RCC 7860 (cell line): ENCODE measurements around the gene PMEPA1.
A peak's percentile ranks its signal among the peaks of the same experiment; 100 is the strongest.

Experiments used
- DNase-seq: peaks from one replicate; pipeline ENCODE4 v3.0.0-alpha.2; 2015; ENCODE audit warnings: low spot score
- FAIRE-seq: peaks from 2 replicates; lab custom pipeline; 2012; peaks lifted over from hg19 to GRCh38; lab: Jason Lieb, UNC

Gene PMEPA1

DNA sequence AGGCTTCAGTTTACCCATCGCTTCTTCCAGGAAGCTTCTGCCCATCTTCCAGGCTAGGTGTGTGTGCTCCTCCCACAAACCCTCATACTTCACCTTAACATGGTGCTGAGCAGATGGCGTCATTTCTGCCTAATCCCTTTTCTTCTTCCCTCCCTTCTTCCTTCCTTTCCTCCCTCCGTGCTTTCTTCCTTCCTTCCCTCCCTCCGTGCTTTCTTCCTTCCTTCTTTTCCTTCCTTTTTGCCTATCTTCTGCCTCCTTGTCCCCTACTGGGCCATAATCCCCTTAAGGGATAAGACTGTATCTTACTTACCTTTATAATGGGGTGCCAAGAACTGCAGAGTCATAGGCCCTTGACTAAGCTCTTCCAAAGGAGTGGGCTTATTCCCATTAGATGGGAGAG lies 27.5 kb upstream of the PMEPA1 start:
- DNase-seq, result no peak

DNA sequence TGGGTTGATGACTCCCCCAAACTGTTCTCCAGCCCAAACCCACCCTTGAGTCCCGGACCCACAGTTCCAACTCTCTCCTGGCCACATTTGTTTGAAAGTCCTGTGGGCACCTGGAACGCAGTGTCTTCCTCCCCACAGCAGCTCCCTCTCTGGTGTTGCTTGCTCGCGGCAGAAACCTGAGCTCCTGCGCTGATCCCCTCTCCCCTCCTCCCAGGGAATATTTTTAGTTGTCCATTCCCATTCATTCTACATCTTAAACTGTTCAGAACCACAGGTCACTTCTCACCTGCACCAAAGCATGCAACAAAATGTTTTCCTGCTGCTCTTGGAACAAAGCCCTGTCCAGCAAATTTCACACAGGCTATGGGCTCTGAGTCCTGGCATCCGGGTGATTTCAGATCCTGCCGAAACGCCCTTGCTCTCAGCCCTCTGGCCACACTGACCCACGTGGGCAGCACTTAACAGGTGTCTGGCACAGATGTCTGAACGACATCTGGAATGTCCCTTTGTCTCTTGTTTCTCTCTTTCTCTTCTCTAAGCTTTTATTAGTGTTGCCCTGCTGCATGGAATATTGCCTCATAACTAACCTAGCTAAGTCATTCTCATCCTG lies 27.0 kb upstream of the PMEPA1 start:
- no peak for FAIRE-seq
- DNase-seq, result no peak

More for the DNA sequence above, 27.5 kb upstream of the PMEPA1 start:
- FAIRE-seq, result no peak

DNA sequence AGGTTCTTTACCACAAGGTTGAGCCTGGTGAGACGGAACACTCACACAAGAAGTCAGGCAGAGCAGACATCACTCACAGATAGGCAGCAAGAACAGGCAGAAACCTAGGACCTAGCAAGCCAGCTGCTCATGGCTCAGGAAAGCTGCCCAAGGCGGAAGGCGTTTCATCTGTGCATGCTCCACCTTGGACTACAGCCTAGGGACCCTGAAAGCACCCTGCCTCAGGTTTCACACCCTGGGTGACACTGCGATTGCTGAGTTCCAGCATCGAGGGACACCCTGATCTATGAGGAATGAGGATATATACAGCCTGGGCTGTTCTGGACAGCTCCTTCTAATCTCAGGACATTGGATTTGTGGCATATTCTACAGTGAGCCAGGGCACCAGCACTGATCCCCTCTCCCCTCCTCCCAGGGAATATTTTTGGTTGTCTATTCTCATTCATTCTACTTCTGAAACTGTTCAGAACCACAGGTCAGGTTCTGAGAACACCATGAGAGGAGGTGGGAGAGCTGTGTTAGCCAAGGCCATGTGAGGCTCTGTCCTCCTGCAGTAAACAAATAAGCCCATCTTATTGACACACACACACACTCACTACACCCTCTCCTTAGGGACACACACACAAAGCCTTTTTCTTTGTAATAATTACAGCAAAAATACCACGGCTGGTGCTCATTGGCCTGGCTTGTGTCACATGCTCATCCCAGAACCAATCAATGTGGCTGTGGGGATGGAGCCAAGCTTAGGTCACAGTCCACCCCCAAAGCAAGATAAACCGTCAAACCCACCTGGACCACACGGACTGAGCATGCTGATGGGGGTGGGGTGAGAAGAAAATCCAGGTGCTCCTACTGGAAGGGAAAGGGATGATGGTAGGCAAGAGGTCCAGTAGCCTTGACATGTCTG lies 26.3 kb upstream of the PMEPA1 start:
- DNase-seq, result no peak
- no peak for FAIRE-seq

DNA sequence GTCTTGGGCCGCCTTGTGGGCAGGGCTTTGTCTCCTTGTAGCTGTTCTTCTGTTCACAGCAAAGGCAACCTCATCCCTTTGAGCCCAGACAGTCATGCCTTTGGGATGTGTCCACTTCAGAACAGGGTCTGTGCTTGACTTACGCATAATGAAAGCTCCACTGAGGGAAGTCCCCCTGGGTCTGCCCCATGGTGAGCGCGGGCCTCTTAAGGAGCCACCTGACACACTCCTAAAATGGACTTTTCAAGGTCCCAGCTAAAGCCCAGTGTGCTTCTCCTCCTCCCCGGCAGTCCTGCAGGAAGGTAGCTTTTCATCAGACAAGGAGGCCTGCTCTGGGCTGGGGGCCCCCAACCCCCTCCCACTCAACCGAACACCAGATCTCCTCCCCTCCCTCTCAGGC lies 24.9 kb upstream of the PMEPA1 start:
- FAIRE-seq (no peak), DNase-seq (no peak)

DNA sequence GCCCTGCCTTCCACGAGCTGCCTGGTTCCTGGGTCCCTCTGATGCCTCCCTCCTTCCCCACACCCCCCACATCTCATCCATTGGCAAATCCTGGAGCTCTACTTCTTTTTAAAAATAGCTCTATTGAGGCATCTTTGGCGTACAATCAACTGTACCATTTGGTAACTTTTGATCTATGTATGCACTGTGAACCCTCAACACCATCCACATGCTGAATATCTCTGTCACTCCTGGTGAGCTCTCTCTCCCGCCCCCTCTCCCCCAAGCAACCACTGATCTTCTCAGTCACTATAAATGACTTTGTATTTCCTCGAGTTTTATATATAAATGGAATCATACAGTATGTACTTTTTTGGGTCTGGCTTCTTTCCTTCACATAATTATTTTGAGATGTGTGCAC lies 22.4 kb upstream of the PMEPA1 start:
- FAIRE-seq, result no peak

DNA sequence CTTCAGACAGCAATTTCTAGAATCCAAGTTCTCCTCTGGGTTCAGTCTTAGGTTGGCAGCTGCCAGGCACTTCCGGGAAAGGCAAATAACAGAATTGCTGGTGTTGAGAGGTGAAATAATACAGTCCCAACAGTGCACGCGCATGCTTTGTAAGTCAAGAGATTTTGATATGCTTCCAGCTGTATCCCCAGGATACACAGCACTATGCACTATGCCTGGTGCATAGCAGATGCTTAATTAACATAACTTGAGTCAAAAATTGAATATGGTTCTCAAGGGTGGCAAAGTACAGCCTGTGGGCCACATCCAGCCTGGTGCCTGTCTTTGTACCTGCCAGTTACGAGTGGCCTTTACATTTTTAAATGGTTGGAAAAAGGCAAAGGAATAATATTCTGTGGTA lies 18.9 kb upstream of the PMEPA1 start:
- DNase-seq (no peak), FAIRE-seq (no peak)

More for the DNA sequence above, 22.4 kb upstream of the PMEPA1 start:
- no peak for DNase-seq

DNA sequence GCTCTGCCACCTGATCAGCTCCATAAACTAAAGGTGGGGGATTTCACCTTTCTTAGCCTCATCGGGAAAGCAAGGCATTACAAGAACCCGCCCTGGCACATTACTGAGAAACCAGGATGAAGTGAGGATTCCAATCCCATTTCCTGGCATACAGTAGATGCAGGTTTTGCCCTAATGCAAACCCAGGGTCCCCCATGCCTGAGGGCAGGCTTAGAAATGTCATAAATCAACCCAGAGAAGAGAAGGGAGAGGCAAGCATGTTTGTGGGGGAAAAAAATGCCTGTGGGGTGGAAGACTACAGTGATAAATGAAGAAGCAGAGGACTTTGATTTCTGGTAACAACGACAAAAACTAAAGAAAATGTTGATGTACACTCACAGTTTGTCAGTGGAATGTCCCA lies 18.0 kb upstream of the PMEPA1 start:
- FAIRE-seq, result no peak
- no peak for DNase-seq

DNA sequence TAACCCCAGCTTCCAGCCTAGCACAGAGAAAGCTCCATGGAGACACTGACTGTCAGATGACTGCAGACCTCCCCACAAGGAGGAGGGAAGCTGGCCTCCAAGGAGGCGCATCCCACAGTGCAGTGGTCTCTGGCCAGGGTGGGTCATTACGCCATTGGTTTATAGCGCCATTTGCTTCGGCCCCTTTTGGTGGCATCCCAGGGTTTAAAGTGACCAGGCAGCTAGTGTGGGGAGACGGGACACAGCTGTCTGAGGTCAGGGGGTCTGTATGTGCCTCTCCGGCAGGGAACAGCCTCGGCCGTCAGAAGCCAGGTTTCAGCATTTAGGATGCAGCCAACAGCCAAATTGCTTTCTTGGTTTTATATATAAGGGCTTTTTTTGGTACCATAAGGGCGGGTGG lies 15.8 kb upstream of the PMEPA1 start:
- FAIRE-seq, result no peak
- DNase-seq, result no peak

DNA sequence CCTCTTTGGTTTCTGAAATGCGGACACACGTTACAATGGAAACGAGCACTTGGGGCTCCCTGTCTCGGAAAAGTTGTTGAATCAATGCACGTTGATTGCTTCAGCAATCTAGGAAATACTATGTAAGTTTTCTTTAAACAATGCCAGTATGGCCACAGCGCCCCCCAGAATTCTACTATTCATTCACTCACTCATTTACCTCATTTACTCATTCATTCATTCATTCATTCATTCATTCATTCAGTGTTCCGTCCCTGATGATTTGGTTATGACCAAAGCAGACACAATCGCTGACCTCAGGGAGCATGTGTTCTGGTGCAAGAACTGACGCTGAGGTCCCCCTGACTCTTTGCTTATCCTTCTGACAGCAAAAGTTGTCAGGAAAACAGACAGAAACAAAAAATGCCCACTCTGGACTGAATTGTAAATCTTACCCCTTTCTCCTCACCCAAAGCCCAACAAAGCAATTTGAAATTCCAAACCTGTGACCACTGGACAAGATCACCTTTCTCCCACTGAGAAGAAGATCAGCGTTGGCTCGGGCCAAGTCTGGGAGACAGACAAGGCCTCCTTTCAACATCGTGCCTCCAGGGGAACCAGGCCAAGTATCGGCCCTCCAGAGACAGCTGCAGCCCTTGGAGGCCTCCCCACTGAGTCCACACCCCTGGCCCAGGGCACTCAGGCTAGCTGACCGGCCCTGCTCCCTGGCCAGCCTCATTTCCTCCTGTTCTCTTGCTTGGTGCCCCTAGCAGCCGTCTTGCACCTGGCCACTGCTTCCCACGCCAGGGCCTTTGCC lies 15.0 kb upstream of the PMEPA1 start:
- DNase-seq (no peak), FAIRE-seq (no peak)

DNA sequence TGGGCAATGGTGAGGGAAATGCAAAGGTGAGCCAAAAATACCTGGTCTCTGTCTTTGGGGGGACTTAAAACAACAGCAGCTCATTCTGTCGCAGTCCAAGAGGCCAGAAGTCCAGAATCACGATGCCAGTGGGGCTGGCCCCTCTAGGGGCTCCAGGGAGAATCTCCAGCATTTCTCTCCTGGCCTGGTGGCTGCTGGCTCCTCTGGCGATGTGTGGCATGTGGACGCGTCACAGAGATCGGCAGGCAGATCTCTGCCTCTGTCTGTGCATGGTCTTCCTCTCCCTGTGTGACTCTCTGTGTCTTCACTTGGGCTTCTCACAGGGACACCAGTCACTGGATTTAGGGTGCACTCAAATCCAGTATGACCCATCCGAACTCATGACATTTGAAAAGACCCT lies 14.0 kb upstream of the PMEPA1 start:
- FAIRE-seq, result no peak
- DNase-seq, result no peak

DNA sequence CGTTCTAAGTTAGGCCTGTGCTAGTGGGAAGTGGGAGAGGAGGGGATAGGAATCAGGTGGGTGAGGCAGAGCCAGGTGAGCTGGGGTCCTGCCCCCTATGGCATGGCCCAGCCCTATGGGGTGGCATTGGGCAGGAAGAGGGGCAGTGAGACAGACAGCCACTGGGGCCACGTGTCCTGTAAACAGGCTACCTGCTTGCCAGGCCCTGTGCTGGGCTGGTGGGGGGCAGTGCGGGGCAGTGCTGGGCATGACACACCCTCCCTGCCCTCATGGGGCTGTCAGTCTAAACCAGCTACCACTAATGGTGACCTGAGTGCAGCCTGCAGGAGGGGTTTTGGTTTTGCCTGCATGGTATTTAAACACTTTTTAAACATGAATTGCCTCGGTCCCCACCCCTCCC lies 10.1 kb upstream of the PMEPA1 start:
- FAIRE-seq, result no peak
- DNase-seq, result no peak

DNA sequence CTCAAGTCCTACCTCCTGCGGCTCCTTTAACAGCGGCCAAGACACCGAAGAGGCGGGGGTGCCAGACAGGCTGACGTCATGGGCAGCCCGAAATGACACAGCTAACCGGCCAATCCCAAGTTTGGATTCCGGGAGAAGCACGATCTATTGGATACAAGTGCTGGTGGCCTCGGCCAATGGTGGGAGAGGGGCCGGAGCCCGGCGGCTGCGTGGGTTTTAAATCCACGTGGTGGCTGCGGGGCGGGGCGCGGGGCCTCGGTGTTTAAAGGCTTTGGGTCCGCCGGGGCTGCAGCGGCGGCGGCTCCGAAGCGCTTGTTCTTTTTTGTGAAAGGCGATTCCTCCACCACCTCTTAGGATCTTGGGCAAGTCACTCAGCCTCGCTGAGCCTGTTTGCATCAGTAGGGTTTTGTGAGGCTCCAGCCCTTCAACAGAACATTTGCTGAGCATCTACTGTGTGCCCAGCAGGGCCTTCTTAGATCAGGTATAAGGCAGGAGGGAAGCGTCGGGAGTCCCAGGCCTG lies 8.7 kb upstream of the PMEPA1 start:
- peak; percentile 96 for FAIRE-seq
- peak; percentile 96 for DNase-seq

DNA sequence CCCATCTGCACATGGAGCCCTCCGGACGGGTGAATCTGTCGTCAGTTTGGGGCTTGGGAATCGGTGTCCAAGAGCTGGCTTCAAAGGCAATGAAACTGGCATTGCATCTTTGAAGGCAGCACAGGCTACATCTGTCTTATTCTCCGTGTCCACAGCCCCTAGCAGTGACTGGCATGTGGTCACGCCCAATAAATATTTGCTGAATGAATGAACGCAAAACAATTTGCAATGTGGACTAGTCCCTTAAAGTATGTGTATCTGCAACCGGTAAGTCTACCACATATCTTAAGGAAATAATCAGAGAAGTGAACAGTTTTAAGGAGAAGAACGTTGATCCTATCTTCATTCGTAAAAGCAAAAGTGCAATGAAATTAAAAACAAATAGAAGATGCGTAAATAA lies 8.0 kb upstream of the PMEPA1 start:
- FAIRE-seq (no peak), DNase-seq (peak; percentile 57)

DNA sequence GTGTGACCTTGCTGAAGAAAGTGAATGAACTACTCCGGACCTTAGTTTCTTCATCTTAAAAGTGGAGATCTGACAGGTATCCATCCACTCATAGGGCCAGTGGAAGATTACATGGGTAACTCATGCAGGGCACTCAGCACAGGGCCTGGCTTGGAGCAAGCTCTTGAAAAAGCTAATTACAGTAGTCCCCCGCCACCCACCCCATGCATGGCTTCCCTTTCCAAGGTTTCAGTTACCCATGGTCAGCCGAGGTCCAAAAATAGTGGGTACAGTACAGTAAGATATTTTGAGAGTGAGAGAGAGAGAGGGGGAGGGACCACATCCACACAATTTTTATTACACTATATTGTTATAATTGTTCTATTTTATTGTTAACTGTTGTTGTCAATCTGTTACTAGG lies 7.1 kb upstream of the PMEPA1 start:
- FAIRE-seq, result no peak

DNA sequence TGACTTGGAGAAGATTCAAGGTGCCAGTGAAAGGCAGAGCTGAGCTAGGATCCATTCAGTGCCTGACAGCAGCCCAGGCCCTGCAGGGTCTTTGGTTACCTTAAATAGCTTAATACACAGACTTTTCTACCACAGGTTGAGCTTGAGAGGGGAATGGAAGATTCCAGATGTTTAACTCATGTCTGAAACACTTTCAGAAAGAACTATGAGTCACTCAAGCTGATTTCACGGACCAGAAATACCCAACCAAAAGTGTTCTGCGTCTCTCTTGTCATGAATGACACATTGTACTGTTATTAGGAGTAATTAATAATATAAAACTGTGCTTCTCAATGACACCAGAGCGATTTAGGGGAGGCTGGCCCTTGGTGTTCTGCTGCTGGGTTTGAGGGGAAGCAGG lies 6.4 kb upstream of the PMEPA1 start:
- peak; percentile 73 for DNase-seq
- FAIRE-seq, result peak; percentile 70

More for the DNA sequence above, 7.1 kb upstream of the PMEPA1 start:
- DNase-seq, result no peak

DNA sequence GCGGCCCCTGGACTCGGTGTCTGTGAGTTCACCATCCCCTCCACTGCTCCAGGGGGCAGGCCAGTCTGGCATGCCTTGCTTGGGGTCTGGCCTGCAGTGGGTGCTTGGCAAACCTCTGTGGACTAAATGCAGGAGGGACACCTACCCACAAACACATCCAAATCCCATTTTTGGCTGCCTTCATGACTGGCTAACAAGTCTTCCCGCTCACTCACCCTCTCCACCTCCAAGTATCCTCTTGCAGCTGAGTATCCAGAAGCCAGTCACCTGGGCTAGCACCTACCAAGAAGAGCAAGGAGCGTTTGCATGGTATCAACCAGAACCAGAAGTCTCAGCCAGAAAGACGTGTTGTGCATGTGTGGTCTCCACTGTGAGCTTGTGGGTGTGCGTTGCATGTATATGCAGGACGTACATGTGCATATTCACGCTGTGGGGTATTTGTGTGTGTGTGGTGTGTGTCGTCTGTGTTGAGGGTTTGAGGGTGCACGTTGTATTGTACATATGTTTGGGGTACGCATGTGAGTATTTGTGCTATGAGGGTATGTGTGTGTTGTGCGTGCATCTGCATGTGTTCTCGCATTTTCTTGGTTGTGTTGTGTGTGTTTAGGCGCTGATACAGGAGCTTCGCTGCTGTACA lies 5.6 kb upstream of the PMEPA1 start:
- FAIRE-seq, result no peak
- DNase-seq, result no peak

DNA sequence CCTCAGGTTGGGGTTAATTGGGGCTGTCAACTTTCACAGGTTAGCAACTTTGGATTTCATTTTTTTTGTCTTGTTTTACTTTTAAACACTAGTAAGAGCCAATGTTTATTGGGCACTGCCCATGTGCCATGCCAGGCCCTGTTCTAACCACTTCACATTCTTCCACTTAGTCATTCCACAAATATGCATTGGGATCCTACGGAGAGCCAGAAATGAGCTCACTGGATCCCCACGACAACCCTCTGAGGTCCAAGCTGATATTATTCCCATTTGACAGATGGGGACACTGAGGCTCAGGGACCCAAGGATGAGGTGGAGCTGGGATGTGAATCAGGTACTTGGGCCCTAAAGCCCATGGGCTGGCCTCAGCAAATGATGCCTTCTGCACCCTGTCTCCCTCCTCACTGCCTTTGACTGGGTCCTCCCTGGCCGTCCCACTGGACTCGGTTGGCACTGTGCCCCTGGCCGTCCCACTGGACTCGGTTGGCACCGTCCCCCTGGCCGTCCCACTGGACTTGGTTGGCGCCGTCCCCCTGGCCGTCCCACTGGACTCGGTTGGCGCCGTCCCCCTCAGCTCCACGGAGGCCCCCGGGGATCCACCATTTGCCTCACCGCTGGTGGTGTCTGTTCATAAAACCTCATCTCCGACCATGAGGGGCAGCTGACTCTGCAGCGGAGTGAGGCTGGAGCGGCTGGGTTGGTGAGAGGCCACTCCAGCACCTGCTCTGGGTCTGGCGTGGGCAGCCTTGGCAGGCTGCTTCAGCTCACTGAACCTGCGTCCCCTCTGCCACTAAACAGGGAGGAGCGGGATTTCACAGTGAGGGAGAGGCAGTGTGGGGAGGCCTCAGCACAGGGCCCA lies 4.8 kb upstream of the PMEPA1 start:
- FAIRE-seq (peak; percentile 92), DNase-seq (peak; percentile 87)

DNA sequence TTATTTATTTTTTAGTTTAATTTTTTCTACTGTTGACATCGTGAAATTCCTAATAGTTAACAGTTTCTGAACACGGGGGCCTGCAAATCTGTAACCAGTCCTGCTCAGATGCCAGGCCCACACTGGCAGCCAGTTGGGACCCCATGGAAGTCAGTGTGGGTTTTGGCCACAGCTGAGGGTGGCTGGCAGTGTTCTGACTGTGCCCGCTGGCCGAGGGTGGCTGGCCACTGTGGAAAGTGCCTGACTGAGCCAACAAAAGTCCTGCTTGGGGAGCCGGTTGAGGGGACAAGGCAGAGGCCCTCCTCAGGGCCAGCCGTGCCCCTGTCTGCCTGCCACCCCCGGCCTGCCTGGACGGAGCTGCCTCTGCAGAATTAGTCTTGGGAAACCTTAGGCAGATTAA lies 4.1 kb upstream of the PMEPA1 start:
- DNase-seq (no peak), FAIRE-seq (no peak)

DNA sequence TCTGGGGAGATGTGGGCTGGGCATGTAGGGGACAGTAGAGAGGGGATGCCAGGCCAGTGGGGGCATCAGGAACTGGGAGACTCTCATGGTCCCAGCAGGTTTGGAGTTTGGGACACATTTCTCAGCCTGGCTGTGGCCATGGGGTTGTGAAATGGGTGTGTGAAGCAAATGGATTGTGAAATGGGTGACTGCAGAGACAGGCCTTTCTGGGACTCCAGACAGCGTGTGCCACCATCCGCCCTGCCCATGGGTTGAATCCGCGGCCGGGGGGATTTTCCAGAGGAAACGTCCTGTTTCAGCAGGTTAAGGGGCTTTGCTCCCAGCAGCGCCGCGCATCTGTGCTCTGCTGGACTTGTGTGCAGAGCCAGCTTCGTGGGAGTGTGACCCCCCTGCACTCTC lies 3.7 kb upstream of the PMEPA1 start:
- FAIRE-seq, result no peak

More for the DNA sequence above, 3.7 kb upstream of the PMEPA1 start:
- DNase-seq, result no peak
